Measurements from ENCODE around the gene CROCC. TPM values are rescaled to one million over a fixed set of nuclear protein-coding genes. Genes with fewer than 3 reads are reported as not detected.
"Not testable (repeated sequence)": the region's sequence is repeated elsewhere in the genome, so short reads cannot be mapped to it uniquely, and the experiment has no call there.

Gene CROCC
- total and polyA plus RNA-seq, 2 experiments from 2014 or later: 15.1 to 106 TPM

- Histone ChIP-seq H4K20me1 (replicated peaks; ENCODE audit: insufficient read depth) (peaks cover 14% of the 10 kb centered on the region), H3K36me3 (ENCODE audit: insufficient read depth) (peaks cover 64% of the 10 kb centered on the region), H3K27ac (ENCODE audit: low read depth) (peak overlapping the region; percentile 84; the same call in 1 of the 2 replicates), H3F3A (replicated peaks; ENCODE audit: low read depth) (peaks cover 47% of the 10 kb centered on the region), H2AFZ (no peak overlapping the region), H3K4me1 (ENCODE audit: insufficient read depth) (peaks cover 7% of the 10 kb centered on the region), H3K27me3 (ENCODE audit: insufficient read depth) (no peaks in the 10 kb centered on the region), H3K79me2 (replicated peaks; ENCODE audit: insufficient read depth) (no peaks in the 10 kb centered on the region), H3K4me3 (peak overlapping the region; percentile 54), H3K4me2 (peak overlapping the region; percentile 76), H3K9me2 (ENCODE audit: insufficient read depth) (no peaks in the 10 kb centered on the region)
- Mint-ChIP-seq H3K27me3 (ENCODE audit: insufficient read depth, low read depth, poor library complexity) (peaks cover 15% of the 10 kb centered on the region), H3K36me3 (ENCODE audit: low read depth) (peaks cover 82% of the 10 kb centered on the region), H3K9me3 (no peaks in the 10 kb centered on the region), H3K4me1 (peaks cover 20% of the 10 kb centered on the region), H3K4me3 (peak overlapping the region; percentile 66), H3K27ac (peak overlapping the region; percentile 87)
- 0 out of 4 replicates have a peak, but pooled peaks of 1 of the 2 experiments have one; percentile 12 for TF ChIP-seq CTCF (conservative IDR thresholded peaks at IDR 0.05; ENCODE audit: low read depth in 2 of 2)
- no peak for TF ChIP-seq NANOG (IDR thresholded peaks at IDR 0.05; ENCODE audit: borderline replicate concordance)
- ATAC-seq (peak; percentile 85), DNase-seq (ENCODE audit: low spot score) (peak; percentile 96)
Measured at GRCh38 chr1:16938351-16939321, 16.9 kb downstream of the CROCC start.

- H3K79me2 ChIP-seq (replicated peaks; ENCODE audit: insufficient read depth); H3K9me2 ChIP-seq (ENCODE audit: insufficient read depth); H2AFZ ChIP-seq; H3K9me3 Mint-ChIP-seq; H3K27me3 ChIP-seq (ENCODE audit: insufficient read depth); H3K4me1 ChIP-seq (ENCODE audit: insufficient read depth): not testable (repeated sequence)
- Histone ChIP-seq H3K36me3 (ENCODE audit: insufficient read depth) (peaks cover 54% of the 10 kb centered on the region), H3K4me3 (peak overlapping the region; percentile 39; the same call in 1 of the 2 replicates), H4K20me1 (replicated peaks; ENCODE audit: insufficient read depth) (peaks cover 10% of the 10 kb centered on the region), H3K4me2 (peak overlapping the region; percentile 76; the same call in 1 of the 2 replicates), H3F3A (replicated peaks; ENCODE audit: low read depth) (peaks cover 40% of the 10 kb centered on the region), H3K27ac (ENCODE audit: low read depth) (peak overlapping the region; percentile 84; the same call in 1 of the 2 replicates)
- DNase-seq (ENCODE audit: low spot score) (peak; percentile 78), ATAC-seq (peak; percentile 89)
- peak overlapping the region; percentile 66 for H3K4me3 Mint-ChIP-seq
- H3K4me1 Mint-ChIP-seq: peaks cover 20% of the 10 kb centered on the region
- peaks cover 17% of the 10 kb centered on the region for H3K27me3 Mint-ChIP-seq (ENCODE audit: insufficient read depth, low read depth, poor library complexity)
- H3K27ac Mint-ChIP-seq: peak overlapping the region; percentile 91
- H3K36me3 Mint-ChIP-seq (ENCODE audit: low read depth): peaks cover 81% of the 10 kb centered on the region
Measured at GRCh38 chr1:16939386-16940180, 17.9 kb downstream of the CROCC start.

- Mint-ChIP-seq H3K4me3 (no peak overlapping the region), H3K27ac (no peak overlapping the region), H3K9me3 (no peaks in the 10 kb centered on the region), H3K4me1 (peaks cover 4% of the 10 kb centered on the region; the same call in 2 of the 3 replicates), H3K36me3 (ENCODE audit: low read depth) (peaks cover 70% of the 10 kb centered on the region), H3K27me3 (ENCODE audit: insufficient read depth, low read depth, poor library complexity) (peaks cover 11% of the 10 kb centered on the region)
- H3K79me2 ChIP-seq (replicated peaks; ENCODE audit: insufficient read depth): no peaks in the 10 kb centered on the region
- H3K4me1 ChIP-seq (ENCODE audit: insufficient read depth): peaks cover 2% of the 10 kb centered on the region; the same call in 1 of the 2 replicates
- no peaks in the 10 kb centered on the region for H3K9me2 ChIP-seq (ENCODE audit: insufficient read depth)
- peaks cover 11% of the 10 kb centered on the region for H4K20me1 ChIP-seq (replicated peaks; ENCODE audit: insufficient read depth)
- no peak for DNase-seq (ENCODE audit: low spot score)
- peaks cover 44% of the 10 kb centered on the region for H3K36me3 ChIP-seq (ENCODE audit: insufficient read depth)
- no peak overlapping the region for H3K27ac ChIP-seq (ENCODE audit: low read depth)
- no peak overlapping the region for H3K4me2 ChIP-seq
- H2AFZ ChIP-seq: no peak overlapping the region
- no peak overlapping the region for H3K4me3 ChIP-seq
- H3K27me3 ChIP-seq (ENCODE audit: insufficient read depth): no peaks in the 10 kb centered on the region
- peaks cover 37% of the 10 kb centered on the region for H3F3A ChIP-seq (replicated peaks; ENCODE audit: low read depth)
- no peak for ATAC-seq
- TF ChIP-seq ZNF462 (CRISPR knock-in tag; IDR thresholded peaks at IDR 0.05): no peak
- no peak for TF ChIP-seq STAT1 (IDR thresholded peaks at IDR 0.05; ENCODE audit: unreplicated experiment)
- no peak for TF ChIP-seq CREB1 (CRISPR knock-in tag; IDR thresholded peaks at IDR 0.05; ENCODE audit: low read depth)
Measured at GRCh38 chr1:16944038-16944437, 22.3 kb downstream of the CROCC start.
